ENCODE measurements around the gene TBC1D14. TPM values are rescaled to one million over a fixed set of nuclear protein-coding genes. Genes with fewer than 3 reads are reported as not detected.

Gene TBC1D14
- total RNA-seq, 1 donor from 2014 or later: 43.3 TPM

- TF ChIP-seq, protein P1, sequence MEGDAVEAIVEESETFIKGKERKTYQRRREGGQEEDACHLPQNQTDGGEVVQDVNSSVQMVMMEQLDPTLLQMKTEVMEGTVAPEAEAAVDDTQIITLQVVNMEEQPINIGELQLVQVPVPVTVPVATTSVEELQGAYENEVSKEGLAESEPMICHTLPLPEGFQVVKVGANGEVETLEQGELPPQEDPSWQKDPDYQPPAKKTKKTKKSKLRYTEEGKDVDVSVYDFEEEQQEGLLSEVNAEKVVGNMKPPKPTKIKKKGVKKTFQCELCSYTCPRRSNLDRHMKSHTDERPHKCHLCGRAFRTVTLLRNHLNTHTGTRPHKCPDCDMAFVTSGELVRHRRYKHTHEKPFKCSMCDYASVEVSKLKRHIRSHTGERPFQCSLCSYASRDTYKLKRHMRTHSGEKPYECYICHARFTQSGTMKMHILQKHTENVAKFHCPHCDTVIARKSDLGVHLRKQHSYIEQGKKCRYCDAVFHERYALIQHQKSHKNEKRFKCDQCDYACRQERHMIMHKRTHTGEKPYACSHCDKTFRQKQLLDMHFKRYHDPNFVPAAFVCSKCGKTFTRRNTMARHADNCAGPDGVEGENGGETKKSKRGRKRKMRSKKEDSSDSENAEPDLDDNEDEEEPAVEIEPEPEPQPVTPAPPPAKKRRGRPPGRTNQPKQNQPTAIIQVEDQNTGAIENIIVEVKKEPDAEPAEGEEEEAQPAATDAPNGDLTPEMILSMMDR (conservative IDR thresholded peaks at IDR 0.05; ENCODE audit: low read depth, low read length): no peak
- no peak overlapping the region for H3K4me3 ChIP-seq (ENCODE audit: low read depth, low read length)
- DNase-seq (ENCODE audit: low read depth): no peak
Measured at GRCh38 chr4:7014815-7015214, 105.2 kb downstream of the TBC1D14 start.

DNA sequence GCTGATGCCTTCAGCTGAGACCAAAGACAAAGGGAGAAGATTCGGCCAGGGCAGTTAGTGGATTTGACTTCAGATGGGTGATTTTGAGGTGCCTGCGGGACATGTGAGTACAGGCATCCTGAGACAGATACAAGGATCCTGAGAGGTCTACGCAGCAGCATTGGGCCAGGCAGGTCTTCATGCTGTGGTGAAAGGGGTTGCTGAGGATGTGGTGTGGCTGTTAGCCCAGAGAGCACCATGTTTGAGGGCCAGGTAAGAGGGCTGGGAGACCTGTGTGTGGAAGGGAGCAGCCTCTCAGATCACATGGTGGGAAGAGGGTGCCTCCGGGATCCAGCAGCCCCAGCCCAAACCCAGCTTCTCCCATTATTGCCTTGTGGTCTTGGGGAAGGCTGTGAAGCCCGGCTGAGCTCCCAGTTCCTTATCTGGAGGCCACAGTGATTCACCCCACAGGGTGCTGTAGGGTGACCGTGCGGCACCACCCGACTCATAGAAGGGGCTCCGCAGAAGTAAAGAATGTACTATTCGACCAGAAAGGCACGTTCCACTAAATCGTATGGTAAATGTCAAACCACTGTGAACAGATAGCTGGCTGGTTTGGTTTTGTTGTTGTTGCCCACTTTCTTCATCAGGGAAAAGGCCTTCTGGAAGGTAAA lies 105.9 kb downstream of the TBC1D14 start:
- TF ChIP-seq, protein P1 (conservative IDR thresholded peaks at IDR 0.05; ENCODE audit: low read depth, low read length): no peak
- no peak for DNase-seq (ENCODE audit: low read depth)
- H3K4me3 ChIP-seq (ENCODE audit: low read depth, low read length): no peak overlapping the region

DNA sequence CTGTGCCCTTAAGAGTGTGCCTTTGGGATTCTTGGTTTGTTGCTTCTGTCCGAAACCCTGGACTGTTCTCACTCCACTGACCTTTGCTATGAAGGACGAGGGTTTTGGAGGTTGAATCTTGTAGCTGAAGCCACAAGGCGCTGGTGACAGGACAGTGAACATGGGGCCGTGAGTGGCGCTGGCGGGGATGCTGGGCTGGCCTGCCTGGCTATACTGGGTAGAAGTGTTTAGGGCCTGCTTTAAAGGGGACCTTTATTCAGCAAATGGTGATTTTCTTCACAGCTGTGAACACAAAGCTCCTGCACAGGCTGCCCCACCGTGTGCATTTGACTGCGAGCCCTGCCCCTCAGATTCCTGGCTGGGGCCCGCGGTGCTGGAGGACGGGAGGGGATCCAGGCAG lies 106.5 kb downstream of the TBC1D14 start:
- no peak overlapping the region for H3K4me3 ChIP-seq (ENCODE audit: low read depth, low read length)
- TF ChIP-seq, protein P1 (conservative IDR thresholded peaks at IDR 0.05; ENCODE audit: low read depth, low read length): no peak
- no peak for DNase-seq (ENCODE audit: low read depth)

GRCh38 chr4:7016512-7016911 lies 106.9 kb downstream of the TBC1D14 start:
- DNase-seq (ENCODE audit: low read depth): no peak
- H3K4me3 ChIP-seq (ENCODE audit: low read depth, low read length): no peak overlapping the region
- TF ChIP-seq, protein P1 (conservative IDR thresholded peaks at IDR 0.05; ENCODE audit: low read depth, low read length): no peak

DNA sequence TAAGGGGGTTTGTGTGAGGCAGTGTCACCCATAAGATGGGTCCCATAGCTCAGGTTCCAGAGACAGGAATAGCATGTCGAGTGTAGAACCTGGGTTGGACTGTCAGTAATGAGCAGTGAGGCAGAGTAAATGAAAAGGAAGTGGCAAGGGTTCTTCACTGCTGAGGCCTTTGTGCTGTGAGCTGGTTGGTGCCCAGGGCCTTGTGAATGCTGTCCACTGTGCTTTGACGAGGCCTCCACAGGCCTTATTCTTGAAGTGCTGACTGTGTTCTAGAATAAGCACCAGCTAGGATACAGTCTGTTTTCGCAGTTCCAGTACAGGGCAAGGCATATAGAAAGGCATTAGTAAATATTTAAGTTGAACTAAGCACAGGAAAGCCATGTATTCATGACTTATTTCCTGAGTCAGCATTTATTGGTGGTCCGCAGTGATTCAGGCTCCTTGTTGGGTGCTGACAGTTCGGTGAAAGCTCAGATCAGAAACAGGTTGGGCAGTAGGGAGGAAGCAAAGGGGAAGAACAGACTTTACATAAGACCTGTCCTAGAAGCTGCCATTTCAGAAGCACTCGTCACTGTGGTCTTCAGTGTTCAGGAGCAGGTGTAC lies 107.9 kb downstream of the TBC1D14 start:
- DNase-seq (ENCODE audit: low read depth): no peak
- H3K4me3 ChIP-seq (ENCODE audit: low read depth, low read length): no peak overlapping the region
- TF ChIP-seq, protein P1 (conservative IDR thresholded peaks at IDR 0.05; ENCODE audit: low read depth, low read length): no peak

DNA sequence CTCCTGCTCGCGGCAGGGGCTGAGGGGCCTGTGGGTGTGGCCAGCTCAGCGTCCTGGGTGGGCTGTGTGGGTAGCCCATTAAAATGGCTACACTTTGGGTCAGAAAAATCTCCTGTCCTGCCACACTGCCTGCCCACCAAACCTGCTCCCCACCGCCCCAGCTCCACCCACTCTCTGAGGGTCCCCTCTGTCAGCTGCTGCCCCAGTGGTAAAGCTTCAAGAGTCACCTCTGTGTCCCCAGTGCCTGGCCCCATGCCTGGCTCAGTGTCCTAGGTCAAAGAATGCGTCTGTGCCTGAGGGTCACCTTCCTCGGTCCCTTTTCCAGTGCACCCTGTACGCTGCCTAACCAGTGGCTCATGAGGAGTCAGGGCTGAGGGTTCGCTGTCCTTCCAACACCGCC lies 108.7 kb downstream of the TBC1D14 start:
- TF ChIP-seq, protein P1 (conservative IDR thresholded peaks at IDR 0.05; ENCODE audit: low read depth, low read length): no peak
- no peak overlapping the region for H3K4me3 ChIP-seq (ENCODE audit: low read depth, low read length)
- no peak for DNase-seq (ENCODE audit: low read depth)

GRCh38 chr4:7019367-7019766 lies 109.7 kb downstream of the TBC1D14 start:
- TF ChIP-seq, protein P1 (conservative IDR thresholded peaks at IDR 0.05; ENCODE audit: low read depth, low read length): no peak
- no peak for DNase-seq (ENCODE audit: low read depth)
- no peak overlapping the region for H3K4me3 ChIP-seq (ENCODE audit: low read depth, low read length)

Data from epithelial cell of proximal tubule (primary cell).